PFSK-1 (cell line): ENCODE data around the gene U2SURP. TPM values are rescaled to one million over a fixed set of nuclear protein-coding genes. Genes with fewer than 3 reads are reported as not detected.

Experiments used
- FOXP2 ChIP-seq: optimal IDR thresholded peaks from 2 replicates; pipeline ENCODE3; 2011; ENCODE audit warnings: borderline replicate concordance, control low read depth, inconsistent platforms; ENCODE audit not compliant: insufficient read depth; ENCODE audit errors: extremely low read length, extremely low read depth
- POLR2AphosphoS5 ChIP-seq: IDR thresholded peaks from 2 replicates; pipeline ENCODE4 v1.6.1; 2012; ENCODE audit warnings: low read depth, mild to moderate bottlenecking, control low read depth, low read length, moderate library complexity
- SIN3A ChIP-seq: IDR thresholded peaks from 2 replicates; pipeline ENCODE4 v1.6.1; 2012; ENCODE audit warnings: mild to moderate bottlenecking, low read length, moderate library complexity, borderline replicate concordance; ENCODE audit not compliant: insufficient read depth
- TAF1 ChIP-seq: IDR thresholded peaks from 2 replicates; pipeline ENCODE4 v1.6.1; 2012; ENCODE audit warnings: low read length, control low read depth, borderline replicate concordance; ENCODE audit not compliant: insufficient read depth
- polyA plus RNA-seq: library from polyadenylated mRNA; unstranded; fragments of >200 nt; gene quantifications from one replicate; pipeline ENCODE4 v1.2.1, GENCODE V29; 2012; ENCODE audit warnings: low read depth, missing spikeins; ENCODE audit not compliant: insufficient read length
- TF ChIP-seq, protein P1 (sequence below), 2 experiments: IDR thresholded peaks; 2 replicates each; pipeline versions ENCODE4 v1.6.1 to v1.8.0; 2011 to 2012; ENCODE audit warnings: low read depth in 2 of 2, low read length in 2 of 2, control low read depth in 1 of 2, inconsistent platforms in 1 of 2, mild to moderate bottlenecking in 1 of 2, moderate library complexity in 1 of 2; ENCODE audit not compliant: insufficient read depth in 1 of 2

U2SURP gene
- polyA plus RNA-seq, result 18.7 TPM

DNA sequence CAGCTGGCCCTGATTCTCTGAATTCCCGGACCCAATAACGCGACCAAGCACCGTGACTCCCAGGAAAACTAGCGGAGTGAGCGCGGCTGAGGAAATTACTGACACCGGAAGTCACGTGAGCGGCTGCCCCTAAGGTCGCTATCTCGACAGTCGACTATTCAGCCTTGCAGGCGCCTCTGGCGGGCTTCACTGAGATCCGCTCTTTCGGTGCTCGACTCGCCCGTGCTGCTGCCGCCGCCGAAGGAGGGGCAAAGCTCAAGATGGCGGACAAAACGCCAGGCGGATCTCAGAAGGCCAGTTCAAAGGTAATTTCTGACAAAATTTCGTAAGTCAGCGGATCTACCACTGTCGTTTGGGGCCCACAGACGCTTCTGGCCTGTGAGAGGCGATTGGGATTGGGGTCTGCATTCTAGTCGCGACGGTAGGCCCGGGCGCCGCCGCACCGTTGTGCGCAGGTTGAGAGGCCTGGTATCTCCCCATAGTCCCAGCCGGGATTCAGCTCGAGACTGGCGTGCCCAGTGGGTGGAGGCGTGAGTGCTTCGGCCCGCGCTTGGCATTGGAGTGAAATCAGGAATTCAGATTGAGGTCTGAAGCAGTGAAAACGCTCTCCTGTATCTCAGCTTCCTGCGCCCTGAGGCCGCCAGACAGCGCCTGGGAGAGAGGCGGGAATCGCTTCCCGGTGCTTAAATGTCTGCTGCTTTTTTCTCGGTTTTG, at the start of gene U2SURP:
Gene U2SURP (plus strand): TSS at position 202 of the 714 bp plus-strand sequence. CDS start 59 bp downstream, at position 261.
- no peak for TF ChIP-seq SIN3A
- peak; percentile 59 for TF ChIP-seq FOXP2
- TF ChIP-seq, protein P1, sequence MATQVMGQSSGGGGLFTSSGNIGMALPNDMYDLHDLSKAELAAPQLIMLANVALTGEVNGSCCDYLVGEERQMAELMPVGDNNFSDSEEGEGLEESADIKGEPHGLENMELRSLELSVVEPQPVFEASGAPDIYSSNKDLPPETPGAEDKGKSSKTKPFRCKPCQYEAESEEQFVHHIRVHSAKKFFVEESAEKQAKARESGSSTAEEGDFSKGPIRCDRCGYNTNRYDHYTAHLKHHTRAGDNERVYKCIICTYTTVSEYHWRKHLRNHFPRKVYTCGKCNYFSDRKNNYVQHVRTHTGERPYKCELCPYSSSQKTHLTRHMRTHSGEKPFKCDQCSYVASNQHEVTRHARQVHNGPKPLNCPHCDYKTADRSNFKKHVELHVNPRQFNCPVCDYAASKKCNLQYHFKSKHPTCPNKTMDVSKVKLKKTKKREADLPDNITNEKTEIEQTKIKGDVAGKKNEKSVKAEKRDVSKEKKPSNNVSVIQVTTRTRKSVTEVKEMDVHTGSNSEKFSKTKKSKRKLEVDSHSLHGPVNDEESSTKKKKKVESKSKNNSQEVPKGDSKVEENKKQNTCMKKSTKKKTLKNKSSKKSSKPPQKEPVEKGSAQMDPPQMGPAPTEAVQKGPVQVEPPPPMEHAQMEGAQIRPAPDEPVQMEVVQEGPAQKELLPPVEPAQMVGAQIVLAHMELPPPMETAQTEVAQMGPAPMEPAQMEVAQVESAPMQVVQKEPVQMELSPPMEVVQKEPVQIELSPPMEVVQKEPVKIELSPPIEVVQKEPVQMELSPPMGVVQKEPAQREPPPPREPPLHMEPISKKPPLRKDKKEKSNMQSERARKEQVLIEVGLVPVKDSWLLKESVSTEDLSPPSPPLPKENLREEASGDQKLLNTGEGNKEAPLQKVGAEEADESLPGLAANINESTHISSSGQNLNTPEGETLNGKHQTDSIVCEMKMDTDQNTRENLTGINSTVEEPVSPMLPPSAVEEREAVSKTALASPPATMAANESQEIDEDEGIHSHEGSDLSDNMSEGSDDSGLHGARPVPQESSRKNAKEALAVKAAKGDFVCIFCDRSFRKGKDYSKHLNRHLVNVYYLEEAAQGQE (IDR thresholded peaks at IDR 0.05; ENCODE audit: insufficient read depth in 1 of 2, low read depth in 2 of 2, low read length in 2 of 2), result peak; percentile 34 to 51; a peak in 2 of 4 replicates
- peak; percentile 88 for TF ChIP-seq TAF1
- TF ChIP-seq POLR2AphosphoS5, result peak; percentile 87

DNA sequence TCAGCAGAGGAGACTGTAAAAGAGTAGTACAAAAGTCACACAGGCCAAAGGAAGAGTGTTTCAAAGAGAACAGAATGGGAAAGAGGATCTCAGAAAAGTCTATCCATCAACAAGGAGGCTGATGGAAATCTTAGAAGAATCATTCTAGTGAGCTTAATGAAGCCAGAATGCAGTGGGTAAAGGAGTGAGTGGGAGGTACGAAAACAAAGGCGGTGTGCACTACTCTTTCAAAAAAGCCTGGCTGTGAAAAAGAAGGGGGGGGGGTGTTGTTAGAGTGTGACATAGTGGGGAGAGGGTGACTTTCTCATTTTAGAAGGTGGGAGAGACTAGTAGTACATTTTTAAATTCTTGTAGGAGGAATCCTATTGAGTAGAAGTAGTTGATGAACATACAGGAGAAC, 49.6 kb upstream of the U2SURP start:
- TF ChIP-seq POLR2AphosphoS5 (no peak), TAF1 (no peak), FOXP2 (no peak), SIN3A (no peak)
- TF ChIP-seq, protein P1 (IDR thresholded peaks at IDR 0.05; ENCODE audit: insufficient read depth in 1 of 2, low read depth in 2 of 2, low read length in 2 of 2), result no peak

DNA sequence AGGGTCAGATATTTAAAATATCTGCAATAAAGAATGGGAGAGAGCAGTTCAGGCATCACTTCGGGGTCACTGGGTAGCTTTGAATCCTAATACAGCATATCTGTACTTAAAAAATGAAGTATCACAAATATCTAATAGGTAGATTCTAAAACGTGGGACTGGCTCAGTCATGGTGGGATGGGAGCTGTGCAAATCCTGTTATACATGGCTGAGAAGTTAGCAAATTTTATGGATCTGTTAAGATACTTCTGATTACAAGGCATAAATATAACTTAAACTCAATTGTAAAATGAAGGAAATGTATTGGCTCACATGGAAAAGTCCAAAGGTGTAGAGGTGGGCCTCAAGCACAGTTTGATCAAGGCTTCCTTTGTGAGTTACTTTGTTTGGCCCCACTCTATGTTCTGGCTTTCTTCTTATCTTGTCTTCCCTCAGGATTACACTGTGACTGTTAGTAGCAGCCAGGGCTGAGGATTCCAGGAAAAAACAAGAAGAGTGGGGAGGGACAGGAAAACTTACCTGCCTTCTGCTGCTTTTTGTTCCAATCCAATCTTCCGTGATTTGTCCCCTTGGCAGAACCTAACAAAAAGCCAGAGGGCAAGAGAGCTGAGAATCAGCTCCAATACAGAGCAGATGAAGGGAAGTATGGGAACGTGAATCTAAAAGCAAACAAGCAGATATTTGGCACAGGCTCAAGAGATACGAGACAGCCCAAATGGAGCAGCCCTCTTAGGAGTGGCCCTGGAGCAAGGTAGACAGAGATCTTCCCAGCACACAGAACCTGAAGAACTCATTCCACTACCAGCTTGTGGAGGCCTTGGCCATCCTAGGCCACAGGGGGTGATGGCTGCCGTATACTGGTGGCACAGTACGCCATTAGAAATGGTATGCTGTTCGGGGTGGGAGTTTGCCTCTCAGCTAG, 48.8 kb upstream of the U2SURP start:
- TF ChIP-seq, protein P1 (IDR thresholded peaks at IDR 0.05; ENCODE audit: insufficient read depth in 1 of 2, low read depth in 2 of 2, low read length in 2 of 2), result no peak
- TF ChIP-seq SIN3A (no peak), FOXP2 (no peak), POLR2AphosphoS5 (no peak)

DNA sequence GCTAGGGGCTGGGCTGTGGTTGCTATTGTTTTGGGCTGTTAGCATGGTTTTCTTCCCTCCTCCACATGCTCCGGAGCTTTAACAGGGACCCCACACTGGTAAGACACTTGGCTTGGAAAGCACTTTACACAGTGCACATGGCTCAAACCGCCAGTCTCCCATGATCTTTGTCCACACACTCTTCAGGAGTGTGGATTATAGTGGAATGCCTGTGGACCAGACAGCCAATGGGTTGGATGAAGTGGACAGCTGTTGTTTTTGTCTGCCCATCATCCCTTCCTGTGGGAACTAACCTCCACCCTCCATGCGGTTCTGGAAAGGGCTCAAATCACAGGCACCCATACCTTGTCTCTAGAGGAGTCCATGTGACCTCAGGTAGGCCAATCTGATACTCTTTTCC, 47.9 kb upstream of the U2SURP start:
- TF ChIP-seq TAF1 (no peak), FOXP2 (no peak), POLR2AphosphoS5 (no peak), SIN3A (no peak)
- TF ChIP-seq, protein P1 (IDR thresholded peaks at IDR 0.05; ENCODE audit: insufficient read depth in 1 of 2, low read depth in 2 of 2, low read length in 2 of 2), result no peak
